ENCODE measurements around the gene RAB29.

Gene RAB29

DNA sequence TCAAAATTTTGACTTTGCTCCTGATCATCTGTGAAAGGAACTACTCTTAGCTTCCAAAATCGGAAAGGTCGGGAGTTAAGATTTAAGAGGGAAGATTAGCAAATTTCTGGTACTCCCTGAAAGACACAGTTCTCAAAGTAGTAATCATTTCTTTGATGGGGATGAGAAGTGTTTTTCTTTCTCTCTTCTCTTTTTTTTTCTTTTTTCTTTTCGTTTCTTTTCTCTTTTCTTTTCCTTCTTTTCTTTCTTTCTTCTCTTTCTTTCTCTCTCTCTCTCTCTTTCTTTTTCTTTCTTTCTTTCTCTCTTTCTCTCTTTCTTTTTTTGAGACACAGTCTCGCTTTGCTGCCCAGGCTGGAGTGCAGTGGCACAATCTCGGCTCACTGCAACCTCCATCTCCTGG lies 5.1 kb upstream of the RAB29 start:
- Histone ChIP-seq H3K27ac (no peak overlapping the region), H3K4me3 (ENCODE audit: low read depth in 1 of 2, low read length in 1 of 2) (no peak overlapping the region), H3K9me3 (no peaks in the 10 kb centered on the region), H3K4me1 (ENCODE audit: control insufficient read depth in 1 of 2, insufficient read depth in 1 of 2, low read depth in 1 of 2, low read length in 1 of 2) (peaks cover 18 to 21% of the 10 kb centered on the region in 2 experiments), H3K36me3 (no peaks in the 10 kb centered on the region), H3K27me3 (no peaks in the 10 kb centered on the region)
- no peak for TF ChIP-seq CTCF (IDR thresholded peaks at IDR 0.05)

DNA sequence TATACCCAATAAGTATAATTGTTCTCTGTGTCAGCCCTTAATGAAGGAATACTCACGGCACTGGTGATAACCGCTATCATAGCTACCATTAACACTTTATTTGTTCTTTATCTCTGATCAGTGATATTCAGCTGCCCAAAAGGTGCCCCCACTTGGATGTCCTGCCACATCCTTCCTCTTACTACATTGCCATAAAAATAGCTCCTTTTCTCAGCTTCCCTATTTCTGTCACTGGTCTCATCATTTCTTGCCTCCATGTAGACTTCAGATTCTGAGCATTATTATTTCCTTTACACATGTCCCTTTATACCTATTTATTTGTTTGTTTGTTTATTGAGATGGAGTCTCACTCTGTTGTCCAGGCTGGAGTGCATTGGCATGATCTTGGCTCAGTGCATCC lies 2.7 kb upstream of the RAB29 start:
- no peak overlapping the region for H3K27ac ChIP-seq
- no peaks in the 10 kb centered on the region for H3K9me3 ChIP-seq
- H3K4me3 ChIP-seq (ENCODE audit: low read depth in 1 of 2, low read length in 1 of 2): no peak overlapping the region
- peaks cover 28 to 31% of the 10 kb centered on the region in 2 experiments for H3K4me1 ChIP-seq (ENCODE audit: control insufficient read depth in 1 of 2, insufficient read depth in 1 of 2, low read depth in 1 of 2, low read length in 1 of 2)
- H3K36me3 ChIP-seq: no peaks in the 10 kb centered on the region
- no peak for TF ChIP-seq CTCF (IDR thresholded peaks at IDR 0.05)
- H3K27me3 ChIP-seq: no peaks in the 10 kb centered on the region

DNA sequence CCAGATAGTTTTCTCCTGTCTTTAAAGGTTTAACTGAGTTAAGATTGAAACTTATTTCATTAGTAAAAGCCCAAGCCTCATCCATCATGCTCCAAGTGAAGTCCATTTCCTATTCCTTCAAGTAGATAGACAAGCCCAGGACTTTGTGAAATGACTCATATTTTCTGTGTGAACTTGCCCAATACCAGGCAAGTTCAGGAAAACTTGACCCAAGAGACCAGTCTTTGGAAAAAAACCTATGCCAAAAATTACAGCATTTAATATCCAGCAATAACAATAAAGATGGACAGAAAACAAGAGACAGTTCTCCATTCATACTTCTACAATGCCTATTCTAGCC lies 405 bp upstream of the RAB29 start:
- no peaks in the 10 kb centered on the region for H3K9me3 ChIP-seq
- peaks cover under 1% of the 10 kb centered on the region for H3K36me3 ChIP-seq
- no peaks in the 10 kb centered on the region for H3K27me3 ChIP-seq
- H3K27ac ChIP-seq: no peak overlapping the region
- no peak for TF ChIP-seq CTCF (IDR thresholded peaks at IDR 0.05)
- peak overlapping the region; percentile 82 to 90 for H3K4me3 ChIP-seq (ENCODE audit: low read depth in 1 of 2, low read length in 1 of 2)
- peaks cover 28 to 31% of the 10 kb centered on the region in 2 experiments for H3K4me1 ChIP-seq (ENCODE audit: control insufficient read depth in 1 of 2, insufficient read depth in 1 of 2, low read depth in 1 of 2, low read length in 1 of 2)

- Histone ChIP-seq H3K27ac (peak overlapping the region; percentile 73), H3K4me1 (ENCODE audit: control insufficient read depth in 1 of 2, insufficient read depth in 1 of 2, low read depth in 1 of 2, low read length in 1 of 2) (peaks cover 28 to 31% of the 10 kb centered on the region in 2 experiments), H3K36me3 (peaks cover 13% of the 10 kb centered on the region), H3K27me3 (no peaks in the 10 kb centered on the region), H3K9me3 (no peaks in the 10 kb centered on the region), H3K4me3 (ENCODE audit: low read depth in 1 of 2, low read length in 1 of 2) (peak overlapping the region; percentile 82 to 90)
- no peak for TF ChIP-seq CTCF (IDR thresholded peaks at IDR 0.05)
These were observed 876 bp downstream of the RAB29 start for GRCh38 chr1:205774198-205775014.

DNA sequence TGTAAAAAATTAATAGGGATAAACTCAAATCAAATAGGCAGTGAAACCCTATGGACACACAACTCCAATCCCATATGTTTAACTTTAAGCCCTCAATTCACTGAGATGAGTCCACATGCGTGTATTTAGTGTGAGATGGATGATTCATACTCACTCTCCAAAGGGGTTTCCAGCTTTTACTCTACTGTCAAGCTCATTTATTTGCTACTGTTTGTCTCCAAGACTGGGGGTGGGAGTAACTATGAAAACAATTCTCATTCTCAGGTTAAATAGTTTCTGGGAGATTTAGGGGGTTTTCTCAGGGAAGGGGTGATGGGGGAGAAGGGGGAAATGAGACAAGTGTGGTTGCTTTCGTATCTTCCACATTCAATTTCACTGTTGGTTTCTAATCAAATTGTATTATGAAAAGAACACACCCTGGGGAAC lies 2.7 kb downstream of the RAB29 start:
- H3K4me3 ChIP-seq (ENCODE audit: low read depth in 1 of 2, low read length in 1 of 2): no peak overlapping the region
- H3K4me1 ChIP-seq (ENCODE audit: control insufficient read depth in 1 of 2, insufficient read depth in 1 of 2, low read depth in 1 of 2, low read length in 1 of 2): peaks cover 16 to 23% of the 10 kb centered on the region in 2 experiments
- H3K27me3 ChIP-seq: no peaks in the 10 kb centered on the region
- no peak overlapping the region for H3K27ac ChIP-seq
- no peaks in the 10 kb centered on the region for H3K9me3 ChIP-seq
- no peak for TF ChIP-seq CTCF (IDR thresholded peaks at IDR 0.05)
- peaks cover 22% of the 10 kb centered on the region for H3K36me3 ChIP-seq

Measured in neutrophil (primary cell).